GM23338 (cell line): ENCODE measurements around the gene BACE2. TPM values are rescaled to one million over a fixed set of nuclear protein-coding genes. Genes with fewer than 3 reads are reported as not detected.
A peak's percentile ranks its signal among the peaks of the same experiment; 100 is the strongest.

Experiments used
- ATAC-seq: fragments of 200-7000 bp; cut with Tn5 transposase; 3 replicates; pipeline ENCODE4 v1.9.1; 2020
- DNase-seq: peaks from one replicate; pipeline ENCODE4 v3.0.0-alpha.2; 2015; ENCODE audit warnings: low spot score
- H2AFZ ChIP-seq: fragments of 200-600 bp; sonication (generic); 2 replicates; pipeline ENCODE4 v1.8.0; 2016; ENCODE audit warnings: antibody characterized with exemption, mild to moderate bottlenecking, moderate library complexity
- H3F3A ChIP-seq: fragments of 200-600 bp; sonication (generic); replicated peaks from 2 replicates; pipeline ENCODE4 v1.8.0; 2017; ENCODE audit warnings: antibody characterized with exemption, mixed run types, low read depth
- H3K27ac ChIP-seq: fragments of 200-600 bp; sonication (generic); 2 replicates; pipeline ENCODE4 v1.6.1; 2016; ENCODE audit warnings: low read depth
- H3K27me3 ChIP-seq: fragments of 200-600 bp; sonication (generic); 2 replicates; pipeline ENCODE4 v1.8.0; 2016; ENCODE audit warnings: mild to moderate bottlenecking, mixed run types, moderate library complexity; ENCODE audit not compliant: insufficient read depth
- H3K36me3 ChIP-seq: fragments of 200-600 bp; sonication (generic); 2 replicates; pipeline ENCODE4 v1.8.0; 2016; ENCODE audit warnings: mild to moderate bottlenecking; ENCODE audit not compliant: insufficient read depth
- H3K4me1 ChIP-seq: fragments of 200-600 bp; sonication (generic); 2 replicates; pipeline ENCODE4 v1.8.0; 2016; ENCODE audit warnings: mild to moderate bottlenecking, moderate library complexity; ENCODE audit not compliant: insufficient read depth
- H3K4me2 ChIP-seq: fragments of 200-600 bp; sonication (generic); 2 replicates; pipeline ENCODE4 v1.7.1; 2017; ENCODE audit warnings: mixed run types
- H3K4me3 ChIP-seq: fragments of 200-600 bp; sonication (generic); 2 replicates; pipeline ENCODE4 v1.6.1; 2016; ENCODE audit warnings: mixed run types
- H3K79me2 ChIP-seq: fragments of 200-600 bp; sonication (generic); replicated peaks from 2 replicates; pipeline ENCODE4 v1.8.0; 2017; ENCODE audit warnings: mild to moderate bottlenecking; ENCODE audit not compliant: insufficient read depth
- H3K9me2 ChIP-seq: fragments of 200-600 bp; sonication (generic); 2 replicates; pipeline ENCODE4 v1.8.0; 2017; ENCODE audit not compliant: insufficient read depth
- H4K20me1 ChIP-seq: fragments of 200-600 bp; sonication (generic); replicated peaks from 2 replicates; pipeline ENCODE4 v1.8.0; 2017; ENCODE audit warnings: mild to moderate bottlenecking; ENCODE audit not compliant: insufficient read depth
- H3K27ac Mint-ChIP-seq: 2 replicates; pipeline ENCODE4 v1.8.0; 2020; ENCODE audit warnings: inconsistent platforms, mild to moderate bottlenecking, moderate library complexity, mixed read lengths
- H3K27me3 Mint-ChIP-seq: 3 replicates; pipeline ENCODE4 v1.8.0; 2022; ENCODE audit warnings: low read depth, mild to moderate bottlenecking, moderate library complexity, mixed read lengths, inconsistent platforms; ENCODE audit not compliant: insufficient read depth, poor library complexity
- H3K36me3 Mint-ChIP-seq: 3 replicates; pipeline ENCODE4 v1.8.0; 2021; ENCODE audit warnings: low read depth, mild to moderate bottlenecking, inconsistent platforms, moderate library complexity, mixed read lengths
- H3K4me1 Mint-ChIP-seq: 3 replicates; pipeline ENCODE4 v1.8.0; 2020; ENCODE audit warnings: mild to moderate bottlenecking, inconsistent platforms, mixed read lengths
- H3K4me3 Mint-ChIP-seq: 3 replicates; pipeline ENCODE4 v1.8.0; 2021; ENCODE audit warnings: moderate library complexity, mild to moderate bottlenecking, inconsistent platforms, mixed read lengths
- H3K9me3 Mint-ChIP-seq: 3 replicates; pipeline ENCODE4 v1.8.0; 2020; ENCODE audit warnings: moderate library complexity, mild to moderate bottlenecking, inconsistent platforms, mixed read lengths
- ETS1 ChIP-seq: IDR thresholded peaks from 2 replicates; pipeline ENCODE4 v1.6.1; 2016; ENCODE audit warnings: antibody characterized with exemption
- POLR2AphosphoS5 ChIP-seq: IDR thresholded peaks from 2 replicates; pipeline ENCODE4 v1.6.1; 2016; ENCODE audit warnings: antibody characterized with exemption, low read depth
- ZNF331 ChIP-seq: fragments of 250-450 bp; sonication (Bioruptor Pico); IDR thresholded peaks from 2 replicates; pipeline ENCODE4 v1.5.0; 2020; ENCODE audit warnings: low read depth, mild to moderate bottlenecking, moderate library complexity
- polyA plus RNA-seq: library from polyadenylated mRNA; unstranded; fragments of >200 nt; fragmentation: Nextera tagmentation; extraction: Ambion mirVana; gene quantifications from 2 replicates; pipeline ENCODE4 v1.2.1, GENCODE V29; 2016
- total RNA-seq: library from RNA; depleted of rRNA; stranded (reverse); fragments of >200 nt; shearing (Covaris generic); gene quantifications from 2 replicates; pipeline ENCODE4 v1.2.3, GENCODE V29; 2014
- TF ChIP-seq, protein P1 (sequence below), 2 experiments: fragments of 200-600 bp in 1 of 2; sonication (generic) in 1 of 2; conservative IDR thresholded peaks; 2 replicates each; pipeline versions ENCODE4 v1.5.1 to v1.6.1; 2016 to 2017; ENCODE audit warnings: antibody characterized with exemption in 2 of 2, low read depth in 2 of 2, mild to moderate bottlenecking in 2 of 2, moderate library complexity in 1 of 2
- TF ChIP-seq, protein P2 (sequence below): IDR thresholded peaks from one replicate; pipeline ENCODE4 v1.6.1; 2018; ENCODE audit warnings: antibody characterized with exemption; ENCODE audit not compliant: unreplicated experiment

The BACE2 gene
- total and polyA plus RNA-seq, 2 experiments from 2014 or later = 3.5 to 6.8 TPM

GRCh38 chr21:41283211-41283818, 115.4 kb downstream of the BACE2 start:
- Histone ChIP-seq H3K4me2 (no peak overlapping the region), H3K36me3 (no peaks in the 10 kb centered on the region), H3K79me2 (no peaks in the 10 kb centered on the region), H3K4me3 (no peak overlapping the region), H3K27ac (no peak overlapping the region), H2AFZ (no peak overlapping the region), H3K9me2 (no peaks in the 10 kb centered on the region), H3F3A (no peaks in the 10 kb centered on the region), H4K20me1 (no peaks in the 10 kb centered on the region), H3K27me3 (no peaks in the 10 kb centered on the region), H3K4me1 (no peaks in the 10 kb centered on the region)
- no peaks in the 10 kb centered on the region for H3K9me3 Mint-ChIP-seq
- DNase-seq (peak; percentile 85), ATAC-seq (peak; percentile 96)
- peaks cover 5% of the 10 kb centered on the region for H3K27me3 Mint-ChIP-seq
- TF ChIP-seq, protein P1, sequence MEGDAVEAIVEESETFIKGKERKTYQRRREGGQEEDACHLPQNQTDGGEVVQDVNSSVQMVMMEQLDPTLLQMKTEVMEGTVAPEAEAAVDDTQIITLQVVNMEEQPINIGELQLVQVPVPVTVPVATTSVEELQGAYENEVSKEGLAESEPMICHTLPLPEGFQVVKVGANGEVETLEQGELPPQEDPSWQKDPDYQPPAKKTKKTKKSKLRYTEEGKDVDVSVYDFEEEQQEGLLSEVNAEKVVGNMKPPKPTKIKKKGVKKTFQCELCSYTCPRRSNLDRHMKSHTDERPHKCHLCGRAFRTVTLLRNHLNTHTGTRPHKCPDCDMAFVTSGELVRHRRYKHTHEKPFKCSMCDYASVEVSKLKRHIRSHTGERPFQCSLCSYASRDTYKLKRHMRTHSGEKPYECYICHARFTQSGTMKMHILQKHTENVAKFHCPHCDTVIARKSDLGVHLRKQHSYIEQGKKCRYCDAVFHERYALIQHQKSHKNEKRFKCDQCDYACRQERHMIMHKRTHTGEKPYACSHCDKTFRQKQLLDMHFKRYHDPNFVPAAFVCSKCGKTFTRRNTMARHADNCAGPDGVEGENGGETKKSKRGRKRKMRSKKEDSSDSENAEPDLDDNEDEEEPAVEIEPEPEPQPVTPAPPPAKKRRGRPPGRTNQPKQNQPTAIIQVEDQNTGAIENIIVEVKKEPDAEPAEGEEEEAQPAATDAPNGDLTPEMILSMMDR (conservative IDR thresholded peaks at IDR 0.05; ENCODE audit: low read depth in 2 of 2) = peak; percentile 80 to 92
- TF ChIP-seq ETS1 (no peak), ZNF331 (no peak)
- H3K27ac Mint-ChIP-seq = no peak overlapping the region
- no peak overlapping the region for H3K4me3 Mint-ChIP-seq
- H3K4me1 Mint-ChIP-seq = peaks cover 7% of the 10 kb centered on the region; the same call in 2 of the 3 replicates
- no peaks in the 10 kb centered on the region for H3K36me3 Mint-ChIP-seq

- Mint-ChIP-seq H3K27me3 (peaks cover 8% of the 10 kb centered on the region), H3K27ac (no peak overlapping the region), H3K9me3 (peaks cover 26% of the 10 kb centered on the region), H3K4me3 (no peak overlapping the region), H3K36me3 (peaks cover 3% of the 10 kb centered on the region; the same call in 2 of the 3 replicates), H3K4me1 (peaks cover 3% of the 10 kb centered on the region; the same call in 2 of the 3 replicates)
- H3K27ac ChIP-seq = no peak overlapping the region
- H2AFZ ChIP-seq = no peak overlapping the region
- H3K36me3 ChIP-seq = no peaks in the 10 kb centered on the region; the same call in 1 of the 2 replicates
- H3K27me3 ChIP-seq = no peaks in the 10 kb centered on the region
- ATAC-seq = peak; percentile 92
- H4K20me1 ChIP-seq = no peaks in the 10 kb centered on the region
- no peak overlapping the region for H3K4me3 ChIP-seq
- H3K9me2 ChIP-seq = no peaks in the 10 kb centered on the region
- DNase-seq = peak; percentile 63
- H3K4me2 ChIP-seq = no peak overlapping the region
- H3K4me1 ChIP-seq = no peaks in the 10 kb centered on the region
- no peaks in the 10 kb centered on the region for H3F3A ChIP-seq
- no peaks in the 10 kb centered on the region for H3K79me2 ChIP-seq
- TF ChIP-seq, protein P2, sequence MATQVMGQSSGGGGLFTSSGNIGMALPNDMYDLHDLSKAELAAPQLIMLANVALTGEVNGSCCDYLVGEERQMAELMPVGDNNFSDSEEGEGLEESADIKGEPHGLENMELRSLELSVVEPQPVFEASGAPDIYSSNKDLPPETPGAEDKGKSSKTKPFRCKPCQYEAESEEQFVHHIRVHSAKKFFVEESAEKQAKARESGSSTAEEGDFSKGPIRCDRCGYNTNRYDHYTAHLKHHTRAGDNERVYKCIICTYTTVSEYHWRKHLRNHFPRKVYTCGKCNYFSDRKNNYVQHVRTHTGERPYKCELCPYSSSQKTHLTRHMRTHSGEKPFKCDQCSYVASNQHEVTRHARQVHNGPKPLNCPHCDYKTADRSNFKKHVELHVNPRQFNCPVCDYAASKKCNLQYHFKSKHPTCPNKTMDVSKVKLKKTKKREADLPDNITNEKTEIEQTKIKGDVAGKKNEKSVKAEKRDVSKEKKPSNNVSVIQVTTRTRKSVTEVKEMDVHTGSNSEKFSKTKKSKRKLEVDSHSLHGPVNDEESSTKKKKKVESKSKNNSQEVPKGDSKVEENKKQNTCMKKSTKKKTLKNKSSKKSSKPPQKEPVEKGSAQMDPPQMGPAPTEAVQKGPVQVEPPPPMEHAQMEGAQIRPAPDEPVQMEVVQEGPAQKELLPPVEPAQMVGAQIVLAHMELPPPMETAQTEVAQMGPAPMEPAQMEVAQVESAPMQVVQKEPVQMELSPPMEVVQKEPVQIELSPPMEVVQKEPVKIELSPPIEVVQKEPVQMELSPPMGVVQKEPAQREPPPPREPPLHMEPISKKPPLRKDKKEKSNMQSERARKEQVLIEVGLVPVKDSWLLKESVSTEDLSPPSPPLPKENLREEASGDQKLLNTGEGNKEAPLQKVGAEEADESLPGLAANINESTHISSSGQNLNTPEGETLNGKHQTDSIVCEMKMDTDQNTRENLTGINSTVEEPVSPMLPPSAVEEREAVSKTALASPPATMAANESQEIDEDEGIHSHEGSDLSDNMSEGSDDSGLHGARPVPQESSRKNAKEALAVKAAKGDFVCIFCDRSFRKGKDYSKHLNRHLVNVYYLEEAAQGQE = no peak
- TF ChIP-seq, protein P1 (conservative IDR thresholded peaks at IDR 0.05; ENCODE audit: low read depth in 2 of 2) = no peak
- no peak for TF ChIP-seq POLR2AphosphoS5
These were observed 121.5 kb downstream of the BACE2 start for GRCh38 chr21:41289431-41289830.
